Lower leg skin (tissue), 4 donors: Measurements from ENCODE around the gene NT5E. TPM values are rescaled to one million over a fixed set of nuclear protein-coding genes. Genes with fewer than 3 reads are reported as not detected.
"Not testable (repeated sequence)": the region's sequence is repeated elsewhere in the genome, so short reads cannot be mapped to it uniquely, and the experiment has no call there.

Experiments used
- DNase-seq, 2 donors: peaks; one replicate each; pipeline ENCODE4 v3.0.0-alpha.2; 2019; ENCODE audit warnings: low spot score in 2 of 2
- H3K4me3 ChIP-seq: fragments of 200-600 bp; sonication (generic); 2 replicates; pipeline ENCODE4 v1.5.1; 2017; ENCODE audit warnings: mild to moderate bottlenecking, low read depth; ENCODE audit not compliant: poor library complexity, severe bottlenecking
- POLR2A ChIP-seq, 2 donors: fragments of 450-650 bp; IDR thresholded peaks; one replicate each; pipeline ENCODE4 v1.6.1; 2016 to 2017; ENCODE audit warnings: antibody characterized with exemption in 2 of 2, mild to moderate bottlenecking in 1 of 2, moderate library complexity in 1 of 2
- WGBS, 2 donors: methylation state at CpG; one replicate each; pipeline ENCODE4 v1.1.5; 2018; 5-methylcytosine and 5-hydroxymethylcytosine counted together
- intact Hi-C: fragments of 100-400 bp; cut with DNase I; formaldehyde crosslinking; loops from one replicate; pipeline ENCODE4 v1.15.0; 2023; ENCODE audit warnings: low total_unique reads
- total RNA-seq, 4 donors: library from RNA; depleted of rRNA; stranded (reverse); fragments of >200 nt; gene quantifications; one replicate each; pipeline ENCODE4 v1.1.0, GENCODE V29; 2016
- TF ChIP-seq, protein P1 (sequence below), 3 donors: fragments of 450-650 bp; IDR thresholded peaks; one replicate each; pipeline ENCODE4 v1.5.1; 2016; ENCODE audit warnings: antibody characterized with exemption in 3 of 3, mild to moderate bottlenecking in 3 of 3, moderate library complexity in 2 of 3

The NT5E gene
- total RNA-seq, 4 donors from 2014 or later, result 6.3 to 12.8 (median 9.2) TPM

DNA sequence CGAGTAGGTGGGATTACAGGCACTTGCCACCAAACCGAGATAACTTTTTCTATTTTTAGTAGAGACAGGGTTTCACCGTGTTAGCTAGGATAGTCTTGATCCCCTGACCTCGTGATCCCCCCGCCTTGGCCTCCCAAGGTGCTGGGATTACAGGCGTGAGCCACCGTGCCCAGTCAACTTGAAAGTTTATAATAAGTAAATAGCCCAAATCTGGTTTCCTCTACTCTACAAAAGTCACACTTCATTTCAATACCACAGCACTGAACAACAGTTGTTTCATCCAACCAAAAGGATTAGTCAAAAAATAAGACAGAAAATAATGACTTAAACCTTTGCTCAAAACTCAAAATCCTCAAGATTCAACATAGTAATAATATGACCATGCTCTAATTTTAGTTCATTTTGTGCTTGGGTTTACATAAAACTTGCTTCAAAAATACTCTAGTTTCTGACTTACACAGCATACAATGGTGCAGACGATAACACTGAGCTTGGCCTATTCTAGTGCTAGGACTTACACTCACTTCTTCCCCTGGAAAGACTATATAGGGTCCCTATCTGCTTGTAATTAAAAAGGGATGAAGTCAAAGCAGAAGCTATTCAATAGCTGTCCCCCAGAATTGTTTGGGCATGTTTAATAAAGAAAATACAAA is 56.7 kb downstream of the NT5E start:
- 93 to 95% methylated on average over 8 of the region's 8 CpGs for WGBS, 2 donors
- DNase-seq, result no peak
- H3K4me3 ChIP-seq, result no peak overlapping the region
- intact Hi-C loops, result no loop called here
- no peak for TF ChIP-seq POLR2A (IDR thresholded peaks at IDR 0.05)
- TF ChIP-seq, protein P1, sequence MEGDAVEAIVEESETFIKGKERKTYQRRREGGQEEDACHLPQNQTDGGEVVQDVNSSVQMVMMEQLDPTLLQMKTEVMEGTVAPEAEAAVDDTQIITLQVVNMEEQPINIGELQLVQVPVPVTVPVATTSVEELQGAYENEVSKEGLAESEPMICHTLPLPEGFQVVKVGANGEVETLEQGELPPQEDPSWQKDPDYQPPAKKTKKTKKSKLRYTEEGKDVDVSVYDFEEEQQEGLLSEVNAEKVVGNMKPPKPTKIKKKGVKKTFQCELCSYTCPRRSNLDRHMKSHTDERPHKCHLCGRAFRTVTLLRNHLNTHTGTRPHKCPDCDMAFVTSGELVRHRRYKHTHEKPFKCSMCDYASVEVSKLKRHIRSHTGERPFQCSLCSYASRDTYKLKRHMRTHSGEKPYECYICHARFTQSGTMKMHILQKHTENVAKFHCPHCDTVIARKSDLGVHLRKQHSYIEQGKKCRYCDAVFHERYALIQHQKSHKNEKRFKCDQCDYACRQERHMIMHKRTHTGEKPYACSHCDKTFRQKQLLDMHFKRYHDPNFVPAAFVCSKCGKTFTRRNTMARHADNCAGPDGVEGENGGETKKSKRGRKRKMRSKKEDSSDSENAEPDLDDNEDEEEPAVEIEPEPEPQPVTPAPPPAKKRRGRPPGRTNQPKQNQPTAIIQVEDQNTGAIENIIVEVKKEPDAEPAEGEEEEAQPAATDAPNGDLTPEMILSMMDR (IDR thresholded peaks at IDR 0.05), result no peak

DNA sequence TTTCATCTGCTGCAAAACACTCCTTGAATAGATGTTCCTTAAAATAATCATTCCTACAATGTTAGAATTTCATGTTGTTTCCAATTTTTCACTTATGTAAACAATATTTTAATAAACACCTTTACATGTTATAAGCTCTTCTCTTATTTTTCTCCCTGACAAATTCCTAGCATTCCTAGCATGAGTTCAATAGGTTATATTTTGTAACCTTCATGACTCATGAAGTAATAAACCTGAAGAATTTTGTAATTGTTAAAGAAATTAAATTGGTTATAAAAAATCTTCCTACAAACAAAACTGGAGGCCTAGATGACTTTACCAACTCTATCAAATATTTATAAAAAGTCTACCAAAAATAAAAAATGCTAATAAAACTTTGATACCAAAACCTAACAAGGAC is 66.3 kb downstream of the NT5E start:
- DNase-seq, result no peak
- no peak overlapping the region for H3K4me3 ChIP-seq
- intact Hi-C loops, result no loop called here
- no peak for TF ChIP-seq POLR2A (IDR thresholded peaks at IDR 0.05)
- TF ChIP-seq, protein P1 (IDR thresholded peaks at IDR 0.05), result no peak

DNA sequence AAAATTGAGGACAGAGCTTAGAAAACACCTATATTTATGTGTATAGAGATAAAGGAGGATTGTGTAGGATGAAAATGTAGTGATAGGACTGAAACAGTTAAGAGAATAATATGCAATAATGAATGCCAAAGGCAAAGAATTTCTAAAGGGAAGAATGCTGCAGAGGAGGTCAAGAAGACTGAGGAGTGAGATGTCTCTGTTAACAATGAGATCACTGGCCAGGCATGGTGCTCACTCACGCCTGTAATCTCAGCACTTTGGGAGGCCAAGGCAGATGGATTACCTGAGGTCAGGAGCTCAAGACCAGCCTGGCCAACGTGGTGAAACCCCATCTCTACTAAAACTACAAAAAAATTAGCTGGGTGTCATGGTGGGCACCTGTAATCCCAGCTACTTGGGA is 74.4 kb downstream of the NT5E start:
- WGBS, 2 donors, result 85 to 100% methylated on average over 2 of the region's 2 CpGs
- H3K4me3 ChIP-seq, DNase-seq, intact Hi-C loops: not testable (repeated sequence)

DNA sequence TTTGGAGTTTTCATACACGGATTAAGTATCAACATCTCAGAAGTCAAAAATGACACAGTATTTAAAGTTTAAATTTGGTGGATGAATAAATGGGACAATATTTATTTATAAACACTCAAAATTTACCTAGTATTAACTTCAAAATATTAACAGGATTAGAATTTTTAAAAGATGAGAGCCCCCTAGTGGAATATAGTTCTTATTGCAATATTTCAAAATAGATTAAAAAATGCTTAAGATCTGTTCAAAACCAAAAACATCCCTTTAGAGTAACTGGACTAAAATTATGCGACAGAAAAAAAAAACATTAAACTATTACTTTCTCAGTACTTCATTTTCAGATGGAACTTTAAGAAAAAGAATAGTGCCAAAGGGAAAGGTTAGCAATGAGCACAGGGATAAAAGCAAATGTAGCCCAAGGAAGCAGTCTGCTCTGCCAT is 87.2 kb downstream of the NT5E start:
- intact Hi-C loops, result no loop called here
- H3K4me3 ChIP-seq, result no peak overlapping the region
- TF ChIP-seq POLR2A (IDR thresholded peaks at IDR 0.05), result no peak
- TF ChIP-seq, protein P1 (IDR thresholded peaks at IDR 0.05), result no peak
- 46 to 60% methylated on average over 2 of the region's 2 CpGs for WGBS, 2 donors
- no peak for DNase-seq

DNA sequence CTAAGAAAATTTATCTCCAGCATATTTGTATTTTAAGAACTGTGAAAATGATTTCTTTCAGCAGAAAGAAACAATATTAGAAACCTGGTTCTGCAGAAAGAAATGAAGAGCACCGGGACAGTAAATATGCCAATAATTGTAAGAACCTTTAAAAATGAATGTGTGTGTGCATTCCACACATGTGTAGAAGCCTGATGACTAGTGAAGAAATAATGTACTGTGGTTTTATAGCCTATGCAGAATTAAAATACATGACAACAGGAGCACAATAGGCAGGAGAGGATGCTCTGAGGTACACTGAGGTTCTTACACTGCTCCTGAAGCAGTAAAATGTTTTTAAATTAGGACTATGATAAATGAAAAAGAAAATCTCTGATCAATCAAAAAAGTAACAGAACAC is 94.9 kb downstream of the NT5E start:
- TF ChIP-seq POLR2A (IDR thresholded peaks at IDR 0.05), result no peak
- TF ChIP-seq, protein P1 (IDR thresholded peaks at IDR 0.05), result no peak
- DNase-seq, result no peak
- H3K4me3 ChIP-seq, result no peak overlapping the region
- intact Hi-C loops, result no loop called here
- WGBS, 2 donors, result 85 to 100% methylated on average over 1 of the region's 1 CpG

Other genes with a start within 250 kb of the NT5E start
- 10 to 100 TPM; 38.3 to 75.3 (median 56.6) TPM for gene SNX14, start 143.8 kb downstream of the NT5E start, total RNA-seq
- 10 to 100 TPM; 49.4 to 56.3 (median 50.6) TPM for gene SYNCRIP, start 192.8 kb downstream of the NT5E start, total RNA-seq